H9 (cell line): ENCODE results near the gene GPR173. TPM values are rescaled to one million over a fixed set of nuclear protein-coding genes. Genes with fewer than 3 reads are reported as not detected.

Source experiments
- DNase-seq: peaks from one replicate; pipeline ENCODE4 v3.0.0-alpha.2; 2017
- H2AFZ ChIP-seq: one replicate; pipeline ENCODE4 v1.6.1; 2013; ENCODE audit warnings: mild to moderate bottlenecking, low read length, control low read depth, moderate library complexity
- H2AK5ac ChIP-seq: 2 replicates; pipeline ENCODE4 v1.6.1; 2013; ENCODE audit warnings: low read length, control low read depth, mixed read lengths; ENCODE audit not compliant: insufficient read length
- H2BK120ac ChIP-seq: one replicate; pipeline ENCODE4 v1.6.1; 2013; ENCODE audit warnings: low read depth, mild to moderate bottlenecking, low read length, control low read depth, inconsistent platforms; ENCODE audit not compliant: poor library complexity, severe bottlenecking
- H2BK12ac ChIP-seq: 2 replicates; pipeline ENCODE4 v1.6.1; 2013; ENCODE audit warnings: low read length, control low read depth, mixed read lengths, low read depth; ENCODE audit not compliant: insufficient read length
- H2BK15ac ChIP-seq: 2 replicates; pipeline ENCODE4 v1.6.1; 2013; ENCODE audit warnings: low read depth, low read length, control low read depth
- H2BK20ac ChIP-seq: one replicate; pipeline ENCODE4 v1.6.1; 2013; ENCODE audit warnings: low read depth, mild to moderate bottlenecking, low read length, control low read depth, inconsistent platforms; ENCODE audit not compliant: poor library complexity, severe bottlenecking
- H2BK5ac ChIP-seq: 2 replicates; pipeline ENCODE4 v1.6.1; 2013; ENCODE audit warnings: low read length, control low read depth, mixed read lengths; ENCODE audit not compliant: insufficient read length
- H3K14ac ChIP-seq: 2 replicates; pipeline ENCODE4 v1.6.1; 2013; ENCODE audit warnings: low read length, control low read depth; ENCODE audit not compliant: insufficient read depth
- H3K18ac ChIP-seq: 2 replicates; pipeline ENCODE4 v1.6.1; 2013; ENCODE audit warnings: low read depth, mild to moderate bottlenecking, mixed read lengths, low read length, control low read depth; ENCODE audit not compliant: insufficient read length
- H3K23ac ChIP-seq: 2 replicates; pipeline ENCODE4 v1.6.1; 2013; ENCODE audit warnings: low read length, control low read depth, mixed read lengths, low read depth; ENCODE audit not compliant: insufficient read length
- H3K23me2 ChIP-seq: 2 replicates; pipeline ENCODE4 v1.6.1; 2013; ENCODE audit warnings: low read depth, mild to moderate bottlenecking, mixed read lengths, low read length, control low read depth; ENCODE audit not compliant: insufficient read length, poor library complexity, severe bottlenecking
- H3K27ac ChIP-seq: 2 replicates; pipeline ENCODE4 v1.5.1; 2013; ENCODE audit warnings: low read length, control low read depth, mixed read lengths, low read depth; ENCODE audit not compliant: insufficient read length
- H3K27me3 ChIP-seq: 2 replicates; pipeline ENCODE4 v1.6.1; 2013; ENCODE audit warnings: low read length, control low read depth, inconsistent platforms; ENCODE audit not compliant: insufficient read depth
- H3K4ac ChIP-seq: 2 replicates; pipeline ENCODE4 v1.6.1; 2013; ENCODE audit warnings: low read depth, mild to moderate bottlenecking, control low read depth, inconsistent platforms, low read length, moderate library complexity
- H3K4me1 ChIP-seq: 2 replicates; pipeline ENCODE4 v1.6.1; 2013; ENCODE audit warnings: low read length, control low read depth, inconsistent platforms; ENCODE audit not compliant: insufficient read depth
- H3K4me2 ChIP-seq: 2 replicates; pipeline ENCODE4 v1.6.1; 2013; ENCODE audit warnings: low read length, control low read depth, mixed read lengths; ENCODE audit not compliant: insufficient read length, insufficient read depth
- H3K56ac ChIP-seq: 2 replicates; pipeline ENCODE4 v1.6.1; 2013; ENCODE audit warnings: low read depth, mild to moderate bottlenecking, mixed read lengths, low read length, control low read depth; ENCODE audit not compliant: insufficient read length
- H3K79me1 ChIP-seq: 2 replicates; pipeline ENCODE4 v1.6.1; 2013; ENCODE audit warnings: low read depth, mild to moderate bottlenecking, moderate library complexity, low read length, control low read depth, inconsistent platforms; ENCODE audit not compliant: insufficient read depth, poor library complexity, severe bottlenecking
- H3K79me2 ChIP-seq: 2 replicates; pipeline ENCODE4 v1.6.1; 2013; ENCODE audit warnings: low read length, control low read depth, inconsistent platforms; ENCODE audit not compliant: insufficient read depth
- H3K9ac ChIP-seq: 2 replicates; pipeline ENCODE4 v1.6.1; 2013; ENCODE audit warnings: low read length, control low read depth, mixed read lengths; ENCODE audit not compliant: insufficient read length; ENCODE audit errors: extremely low read depth
- H3K9me3 ChIP-seq: one replicate; pipeline ENCODE4 v1.6.1; 2013; ENCODE audit warnings: low read depth, low read length, inconsistent platforms; ENCODE audit not compliant: control insufficient read depth
- H3T11ph ChIP-seq: one replicate; pipeline ENCODE4 v1.6.1; 2013; ENCODE audit warnings: mild to moderate bottlenecking, low read length, control low read depth, inconsistent platforms
- H4K20me1 ChIP-seq: one replicate; pipeline ENCODE4 v1.6.1; 2013; ENCODE audit not compliant: control insufficient read depth, insufficient read length, insufficient read depth
- H4K5ac ChIP-seq: 2 replicates; pipeline ENCODE4 v1.6.1; 2013; ENCODE audit warnings: low read depth, mild to moderate bottlenecking, mixed read lengths, low read length, control low read depth; ENCODE audit not compliant: insufficient read length
- H4K8ac ChIP-seq: replicated peaks from 2 replicates; pipeline ENCODE4 v1.6.1; 2013; ENCODE audit warnings: low read length, control low read depth, mixed read lengths, low read depth; ENCODE audit not compliant: insufficient read length
- H4K91ac ChIP-seq: 2 replicates; pipeline ENCODE4 v1.6.1; 2013; ENCODE audit warnings: low read depth, mild to moderate bottlenecking, moderate library complexity, mixed read lengths, low read length, control low read depth; ENCODE audit not compliant: insufficient read length
- H3K27ac Mint-ChIP-seq, 3 experiments: 2 replicates in 2 of 3; 3 replicates in 1 of 3; pipeline ENCODE4 v1.8.0; 2020 to 2021; ENCODE audit warnings: mixed read lengths in 3 of 3, mild to moderate bottlenecking in 1 of 3, moderate library complexity in 1 of 3
- H3K27me3 Mint-ChIP-seq: 2 replicates; pipeline ENCODE4 v1.8.0; 2021; ENCODE audit warnings: low read depth, mild to moderate bottlenecking, moderate library complexity, mixed read lengths
- H3K36me3 Mint-ChIP-seq, 3 experiments: 2 replicates in 2 of 3; 3 replicates in 1 of 3; pipeline ENCODE4 v1.8.0; 2020 to 2021; ENCODE audit warnings: low read depth in 3 of 3, mixed read lengths in 3 of 3; ENCODE audit not compliant: insufficient read depth in 1 of 3
- H3K4me1 Mint-ChIP-seq, 2 experiments: 2 replicates each; pipeline ENCODE4 v1.8.0; 2020; ENCODE audit warnings: mixed read lengths in 2 of 2
- H3K4me3 Mint-ChIP-seq, 2 experiments: 2 replicates in 1 of 2; 3 replicates in 1 of 2; pipeline ENCODE4 v1.8.0; 2020 to 2021; ENCODE audit warnings: mild to moderate bottlenecking in 2 of 2, mixed read lengths in 2 of 2, moderate library complexity in 1 of 2
- H3K9me3 Mint-ChIP-seq, 2 experiments: 2 replicates in 1 of 2; 3 replicates in 1 of 2; pipeline ENCODE4 v1.8.0; 2020; ENCODE audit warnings: mild to moderate bottlenecking in 2 of 2, mixed read lengths in 2 of 2, moderate library complexity in 1 of 2
- CTCF ChIP-seq: fragments of 200-600 bp; sonication (generic); conservative IDR thresholded peaks from 3 replicates; pipeline ENCODE4 v1.8.0; 2021; ENCODE audit warnings: antibody characterized with exemption, mild to moderate bottlenecking
- WGBS: extraction: QIAGEN DNeasy Blood & Tissue Kit; methylation state at CpG from one replicate; pipeline ENCODE4 v1.1.7; 2013; ENCODE audit warnings: missing lambda C conversion rate, low lambda C conversion rate, mixed read lengths; ENCODE audit not compliant: insufficient read length; ENCODE audit errors: extremely low coverage; 5-methylcytosine and 5-hydroxymethylcytosine counted together
- total RNA-seq: library from RNA; stranded (reverse); gene quantifications from 2 replicates; pipeline ENCODE4 v1.2.1, GENCODE V29; 2021

GPR173 gene
- total RNA-seq, 1 experiment from 2014 or later = 5.4 TPM

GRCh38 chrX:53028678-53029077, 19.9 kb upstream of the GPR173 start:
- Histone ChIP-seq H3K23me2 (no peaks in the 10 kb centered on the region), H3K14ac (no peak overlapping the region), H2BK12ac (no peak overlapping the region), H3K18ac (no peak overlapping the region), H3K4me1 (no peaks in the 10 kb centered on the region), H2BK120ac (no peak overlapping the region), H3K27me3 (no peaks in the 10 kb centered on the region), H2BK5ac (no peak overlapping the region), H2AFZ (no peak overlapping the region), H2AK5ac (no peak overlapping the region), H3K56ac (no peak overlapping the region), H3K4ac (no peak overlapping the region), H3K79me1 (no peaks in the 10 kb centered on the region), H3K4me2 (no peak overlapping the region), H3K27ac (no peak overlapping the region), H2BK20ac (no peak overlapping the region), H3K9ac (no peak overlapping the region), H4K8ac (no peak overlapping the region), H3T11ph (no peak overlapping the region), H3K23ac (no peak overlapping the region), H4K5ac (no peak overlapping the region), H4K20me1 (no peaks in the 10 kb centered on the region), H4K91ac (no peak overlapping the region), H3K9me3 (peaks cover 16% of the 10 kb centered on the region), H3K79me2 (no peaks in the 10 kb centered on the region), H2BK15ac (no peak overlapping the region)
- no CpG with 5 or more reads among the region's 1 CpG for WGBS
- peaks cover 51 to 52% of the 10 kb centered on the region in 2 experiments for H3K9me3 Mint-ChIP-seq
- no peak overlapping the region for H3K27ac Mint-ChIP-seq
- H3K4me3 Mint-ChIP-seq = no peak overlapping the region
- no peak for TF ChIP-seq CTCF
- no peak for DNase-seq
- no peaks in the 10 kb centered on the region; the same call in 1 of the 2 replicates for H3K27me3 Mint-ChIP-seq
- peaks cover 3 to 5% of the 10 kb centered on the region in 2 experiments; a peak in 3 of 4 replicates for H3K4me1 Mint-ChIP-seq
- H3K36me3 Mint-ChIP-seq = peaks cover 0 to 6% (median 5%) of the 10 kb centered on the region in 3 experiments; a peak in 5 of 7 replicates
